GM12873 (cell line): Measurements from ENCODE around the gene TCN2.

Source experiments
- TF ChIP-seq, protein P1 (sequence below): IDR thresholded peaks from 2 replicates; pipeline ENCODE4 v1.5.1; 2012; ENCODE audit warnings: low read depth, mild to moderate bottlenecking, moderate library complexity, low read length, control low read depth; ENCODE audit not compliant: insufficient read depth; ENCODE audit errors: missing control alignments

TCN2 gene

GRCh38 chr22:30614268-30614667 lies 7.3 kb downstream of the TCN2 start:
- TF ChIP-seq, protein P1, sequence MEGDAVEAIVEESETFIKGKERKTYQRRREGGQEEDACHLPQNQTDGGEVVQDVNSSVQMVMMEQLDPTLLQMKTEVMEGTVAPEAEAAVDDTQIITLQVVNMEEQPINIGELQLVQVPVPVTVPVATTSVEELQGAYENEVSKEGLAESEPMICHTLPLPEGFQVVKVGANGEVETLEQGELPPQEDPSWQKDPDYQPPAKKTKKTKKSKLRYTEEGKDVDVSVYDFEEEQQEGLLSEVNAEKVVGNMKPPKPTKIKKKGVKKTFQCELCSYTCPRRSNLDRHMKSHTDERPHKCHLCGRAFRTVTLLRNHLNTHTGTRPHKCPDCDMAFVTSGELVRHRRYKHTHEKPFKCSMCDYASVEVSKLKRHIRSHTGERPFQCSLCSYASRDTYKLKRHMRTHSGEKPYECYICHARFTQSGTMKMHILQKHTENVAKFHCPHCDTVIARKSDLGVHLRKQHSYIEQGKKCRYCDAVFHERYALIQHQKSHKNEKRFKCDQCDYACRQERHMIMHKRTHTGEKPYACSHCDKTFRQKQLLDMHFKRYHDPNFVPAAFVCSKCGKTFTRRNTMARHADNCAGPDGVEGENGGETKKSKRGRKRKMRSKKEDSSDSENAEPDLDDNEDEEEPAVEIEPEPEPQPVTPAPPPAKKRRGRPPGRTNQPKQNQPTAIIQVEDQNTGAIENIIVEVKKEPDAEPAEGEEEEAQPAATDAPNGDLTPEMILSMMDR = no peak

DNA sequence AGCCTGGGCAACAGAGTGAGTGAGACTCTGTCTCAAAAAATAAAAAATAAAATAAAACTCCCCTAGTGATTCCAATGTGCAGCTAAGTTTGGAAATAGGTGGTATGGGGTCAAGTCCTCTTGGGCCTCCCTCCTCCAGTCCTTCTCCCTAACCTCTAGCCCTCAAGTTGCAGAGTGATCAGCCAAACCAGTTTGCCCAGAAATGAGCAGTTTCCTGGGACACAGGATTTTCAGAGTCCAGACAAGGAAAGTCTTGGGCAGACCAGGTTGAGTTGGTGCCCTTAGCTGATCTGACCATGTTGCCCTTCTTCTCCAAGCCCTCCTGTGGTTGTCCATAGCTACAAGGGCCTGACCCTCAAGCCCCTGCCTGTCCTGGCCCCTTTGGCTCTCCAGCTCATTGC lies 7.9 kb downstream of the TCN2 start:
- TF ChIP-seq, protein P1 = no peak

GRCh38 chr22:30615543-30615954 lies 8.6 kb downstream of the TCN2 start:
- TF ChIP-seq, protein P1 = no peak

GRCh38 chr22:30617819-30618218 lies 10.8 kb downstream of the TCN2 start:
- TF ChIP-seq, protein P1 = no peak

- TF ChIP-seq, protein P1 = no peak
These were observed 19.4 kb downstream of the TCN2 start for GRCh38 chr22:30626413-30626812.

GRCh38 chr22:30627471-30627870 lies 20.5 kb downstream of the TCN2 start:
- TF ChIP-seq, protein P1 = no peak

- TF ChIP-seq, protein P1 = no peak
These were observed 21.5 kb downstream of the TCN2 start for GRCh38 chr22:30628491-30628890.
